Rectal smooth muscle tissue (tissue), 1 donor: ENCODE results near the gene ATP10D.
A peak's percentile ranks its signal among the peaks of the same experiment; 100 is the strongest.
"Not testable (repeated sequence)": the region's sequence is repeated elsewhere in the genome, so short reads cannot be mapped to it uniquely, and the experiment has no call there.

Experiments
- H3K27ac ChIP-seq: one replicate; pipeline ENCODE4 v1.7.0; 2013; ENCODE audit warnings: low read depth, low read length, inconsistent platforms
- H3K27me3 ChIP-seq: one replicate; pipeline ENCODE4 v1.7.0; 2013; ENCODE audit warnings: low read length; ENCODE audit not compliant: control insufficient read depth, insufficient read depth
- H3K36me3 ChIP-seq: one replicate; pipeline ENCODE4 v1.7.0; 2013; ENCODE audit warnings: low read length; ENCODE audit not compliant: control insufficient read depth, insufficient read depth
- H3K4me1 ChIP-seq: one replicate; pipeline ENCODE4 v1.7.0; 2013; ENCODE audit warnings: low read length; ENCODE audit not compliant: control insufficient read depth, insufficient read depth
- H3K4me3 ChIP-seq: one replicate; pipeline ENCODE4 v1.7.0; 2013; ENCODE audit warnings: low read length
- H3K9ac ChIP-seq: one replicate; pipeline ENCODE4 v1.7.0; 2013; ENCODE audit warnings: low read length

Gene ATP10D

GRCh38 chr4:47528646-47529045, 43.6 kb downstream of the ATP10D start:
- peaks cover 19% of the 10 kb centered on the region for H3K4me1 ChIP-seq
- not testable (repeated sequence) for H3K27me3 ChIP-seq, H3K4me3 ChIP-seq, H3K9ac ChIP-seq, H3K27ac ChIP-seq, H3K36me3 ChIP-seq

GRCh38 chr4:47530801-47531200, 45.7 kb downstream of the ATP10D start:
- Histone ChIP-seq H3K4me1 (peaks cover 16% of the 10 kb centered on the region), H3K36me3 (no peaks in the 10 kb centered on the region), H3K4me3 (no peak overlapping the region), H3K9ac (no peak overlapping the region), H3K27ac (peak overlapping the region; percentile 38), H3K27me3 (no peaks in the 10 kb centered on the region)

DNA sequence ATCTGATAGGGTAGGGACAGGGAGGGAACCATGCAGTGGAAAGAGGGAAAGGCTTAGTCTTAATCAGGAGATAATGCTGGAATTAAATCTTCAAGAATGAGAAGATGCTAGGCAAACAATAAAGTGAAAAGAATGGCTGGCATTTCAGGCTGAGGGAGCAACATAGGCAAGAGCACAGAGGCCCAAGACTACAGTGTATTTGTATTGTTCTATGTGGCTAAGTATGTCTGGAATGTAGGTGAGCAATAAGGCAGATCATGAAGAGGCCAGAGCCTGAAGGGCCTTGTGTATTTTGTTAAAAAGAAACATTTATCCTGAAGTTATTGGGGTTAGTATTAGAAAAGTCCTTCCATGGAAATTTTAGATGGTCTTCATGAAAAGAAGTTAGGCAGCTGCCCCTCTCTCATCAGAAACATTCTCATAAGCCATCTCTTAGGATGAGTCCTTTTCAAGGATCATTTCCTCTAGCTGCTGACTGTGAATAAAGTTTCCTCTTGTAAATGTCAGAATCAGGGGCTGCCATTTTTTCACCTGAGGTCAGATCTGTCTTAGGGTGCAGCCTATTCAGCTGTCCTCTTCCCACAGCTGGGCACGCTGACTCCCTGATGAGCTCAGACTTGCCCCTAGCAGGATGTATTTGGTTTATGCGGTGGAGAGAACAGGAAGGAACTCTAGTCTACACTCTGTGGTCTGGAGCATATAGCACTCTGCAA, 46.3 kb downstream of the ATP10D start:
- no peaks in the 10 kb centered on the region for H3K27me3 ChIP-seq
- no peaks in the 10 kb centered on the region for H3K36me3 ChIP-seq
- H3K27ac ChIP-seq = peak overlapping the region; percentile 38
- no peak overlapping the region for H3K9ac ChIP-seq
- peaks cover 16% of the 10 kb centered on the region for H3K4me1 ChIP-seq
- no peak overlapping the region for H3K4me3 ChIP-seq

DNA sequence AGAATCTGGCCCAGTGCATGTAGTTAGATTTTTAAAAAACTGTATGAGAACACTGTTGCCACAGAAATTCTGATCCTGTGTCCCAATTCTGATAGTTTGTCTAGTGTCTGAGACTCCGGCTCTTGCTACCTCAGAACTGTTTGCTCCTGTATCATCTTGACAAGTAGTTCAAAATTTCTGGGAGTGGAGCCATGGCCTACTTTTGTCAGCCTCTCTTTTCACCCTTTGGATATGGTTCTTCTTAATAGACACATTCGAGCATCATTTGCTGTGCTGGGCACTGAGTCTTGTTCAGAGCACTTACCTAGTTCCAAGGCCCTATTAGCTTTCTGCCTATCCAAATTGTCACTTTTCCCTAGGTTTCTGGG, 46.9 kb downstream of the ATP10D start:
- Histone ChIP-seq H3K27ac (peak overlapping the region; percentile 38), H3K4me3 (no peak overlapping the region), H3K36me3 (no peaks in the 10 kb centered on the region), H3K27me3 (no peaks in the 10 kb centered on the region), H3K4me1 (peaks cover 16% of the 10 kb centered on the region), H3K9ac (no peak overlapping the region)

DNA sequence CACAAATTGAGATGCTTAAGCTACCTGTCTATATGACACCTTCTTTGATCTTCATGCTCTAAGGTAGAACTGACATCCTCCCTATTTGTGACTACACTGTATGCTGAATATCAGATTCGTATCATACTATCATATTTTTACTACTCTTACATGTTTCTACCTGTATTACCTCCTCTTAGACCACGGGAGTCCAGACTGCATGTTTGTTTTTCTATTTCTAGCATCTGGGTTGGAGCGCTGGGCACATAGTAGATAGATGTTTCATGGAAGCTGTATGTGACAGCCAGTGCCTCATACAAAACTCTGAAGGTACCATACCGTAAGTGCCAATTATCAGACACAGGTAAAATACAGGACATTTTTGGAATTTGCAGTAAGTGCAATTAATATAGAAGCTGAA, 47.6 kb downstream of the ATP10D start:
- Histone ChIP-seq H3K4me3 (no peak overlapping the region), H3K27me3 (no peaks in the 10 kb centered on the region), H3K9ac (no peak overlapping the region), H3K36me3 (no peaks in the 10 kb centered on the region), H3K27ac (no peak overlapping the region), H3K4me1 (peaks cover 16% of the 10 kb centered on the region)

- Histone ChIP-seq H3K9ac (no peak overlapping the region), H3K4me3 (no peak overlapping the region), H3K4me1 (peaks cover 16% of the 10 kb centered on the region), H3K36me3 (no peaks in the 10 kb centered on the region), H3K27me3 (no peaks in the 10 kb centered on the region), H3K27ac (no peak overlapping the region)
These were observed 48.7 kb downstream of the ATP10D start for GRCh38 chr4:47533689-47534347.

GRCh38 chr4:47534772-47535171, 49.7 kb downstream of the ATP10D start:
- H3K4me1 ChIP-seq = peaks cover 16% of the 10 kb centered on the region
- H3K27ac ChIP-seq = no peak overlapping the region
- no peaks in the 10 kb centered on the region for H3K36me3 ChIP-seq
- no peak overlapping the region for H3K4me3 ChIP-seq
- no peaks in the 10 kb centered on the region for H3K27me3 ChIP-seq
- H3K9ac ChIP-seq = no peak overlapping the region

DNA sequence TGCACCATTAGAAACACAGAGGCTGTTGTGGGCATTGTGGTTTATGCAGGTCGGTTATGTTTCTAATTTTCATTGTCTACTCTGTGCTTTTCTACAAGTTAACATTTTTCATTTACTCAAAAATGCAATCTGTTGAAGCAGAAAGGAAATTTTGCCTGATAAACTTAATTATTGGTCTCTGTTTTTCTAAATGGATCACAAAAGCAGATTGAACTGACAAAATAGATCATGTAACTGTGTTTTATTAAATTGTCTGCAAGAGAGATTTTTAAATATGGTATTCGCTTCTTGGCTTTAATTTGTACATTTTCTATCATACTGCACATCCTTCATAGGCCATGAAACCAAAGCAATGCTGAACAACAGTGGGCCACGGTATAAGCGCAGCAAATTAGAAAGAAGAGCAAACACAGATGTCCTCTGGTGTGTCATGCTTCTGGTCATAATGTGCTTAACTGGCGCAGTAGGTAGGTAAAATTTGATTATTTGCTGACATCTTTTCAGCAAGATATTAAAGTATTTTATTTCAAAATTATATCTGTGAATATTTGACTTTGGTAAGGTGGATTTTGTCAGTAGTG, 50.6 kb downstream of the ATP10D start:
- Histone ChIP-seq H3K36me3 (no peaks in the 10 kb centered on the region), H3K9ac (no peak overlapping the region), H3K27me3 (no peaks in the 10 kb centered on the region), H3K4me3 (no peak overlapping the region), H3K4me1 (peaks cover 16% of the 10 kb centered on the region), H3K27ac (no peak overlapping the region)

GRCh38 chr4:47536966-47537365, 51.9 kb downstream of the ATP10D start:
- Histone ChIP-seq H3K4me1 (peaks cover 5% of the 10 kb centered on the region), H3K36me3 (no peaks in the 10 kb centered on the region), H3K27me3 (no peaks in the 10 kb centered on the region), H3K4me3 (no peak overlapping the region), H3K27ac (no peak overlapping the region), H3K9ac (no peak overlapping the region)

- H3K27me3 ChIP-seq = no peaks in the 10 kb centered on the region
- H3K4me1 ChIP-seq = no peaks in the 10 kb centered on the region
- H3K36me3 ChIP-seq = no peaks in the 10 kb centered on the region
- H3K27ac ChIP-seq = no peak overlapping the region
- H3K4me3 ChIP-seq = no peak overlapping the region
- H3K9ac ChIP-seq = no peak overlapping the region
These were observed 53.2 kb downstream of the ATP10D start for GRCh38 chr4:47538111-47538824.

- no peak overlapping the region for H3K27ac ChIP-seq
- H3K4me3 ChIP-seq = no peak overlapping the region
- no peaks in the 10 kb centered on the region for H3K4me1 ChIP-seq
- H3K36me3 ChIP-seq = no peaks in the 10 kb centered on the region
- no peak overlapping the region for H3K9ac ChIP-seq
- H3K27me3 ChIP-seq = no peaks in the 10 kb centered on the region
These were observed 53.7 kb downstream of the ATP10D start for GRCh38 chr4:47538825-47539154.

DNA sequence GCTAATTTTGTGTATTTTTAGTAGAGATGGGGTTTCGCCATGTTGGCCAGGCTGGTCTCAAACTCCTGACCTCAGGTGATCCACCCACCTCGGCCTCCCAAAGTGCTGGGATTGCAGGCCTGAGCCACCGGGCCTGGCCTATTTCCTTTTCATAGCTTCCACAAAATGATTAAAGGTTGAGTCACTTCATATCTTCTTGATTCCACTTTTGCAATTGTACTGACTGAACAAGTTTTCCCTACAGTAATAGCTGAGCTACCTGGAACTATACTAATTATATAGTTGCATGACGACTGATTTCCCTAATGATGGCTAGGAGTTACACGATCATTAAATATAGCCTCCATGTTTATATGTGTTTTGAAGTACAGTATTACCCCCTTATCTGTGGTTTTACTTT, 57.6 kb downstream of the ATP10D start:
- not testable (repeated sequence) for H3K4me1 ChIP-seq, H3K4me3 ChIP-seq, H3K9ac ChIP-seq, H3K27ac ChIP-seq, H3K27me3 ChIP-seq, H3K36me3 ChIP-seq
